ENCODE data around the gene ALDH3A2.

GRCh38 chr17:19724501-19725420, 76.2 kb downstream of the ALDH3A2 start:
- no peak for TF ChIP-seq EZH2 (IDR thresholded peaks at IDR 0.05; ENCODE audit: insufficient read depth, poor library complexity, severe bottlenecking)
- TF ChIP-seq EZH2phosphoT487 (IDR thresholded peaks at IDR 0.05; ENCODE audit: insufficient read depth, low read depth) = no peak

Measured in GM23248 (cell line).